Measurements from ENCODE around the gene RSPH9.

Gene RSPH9

DNA sequence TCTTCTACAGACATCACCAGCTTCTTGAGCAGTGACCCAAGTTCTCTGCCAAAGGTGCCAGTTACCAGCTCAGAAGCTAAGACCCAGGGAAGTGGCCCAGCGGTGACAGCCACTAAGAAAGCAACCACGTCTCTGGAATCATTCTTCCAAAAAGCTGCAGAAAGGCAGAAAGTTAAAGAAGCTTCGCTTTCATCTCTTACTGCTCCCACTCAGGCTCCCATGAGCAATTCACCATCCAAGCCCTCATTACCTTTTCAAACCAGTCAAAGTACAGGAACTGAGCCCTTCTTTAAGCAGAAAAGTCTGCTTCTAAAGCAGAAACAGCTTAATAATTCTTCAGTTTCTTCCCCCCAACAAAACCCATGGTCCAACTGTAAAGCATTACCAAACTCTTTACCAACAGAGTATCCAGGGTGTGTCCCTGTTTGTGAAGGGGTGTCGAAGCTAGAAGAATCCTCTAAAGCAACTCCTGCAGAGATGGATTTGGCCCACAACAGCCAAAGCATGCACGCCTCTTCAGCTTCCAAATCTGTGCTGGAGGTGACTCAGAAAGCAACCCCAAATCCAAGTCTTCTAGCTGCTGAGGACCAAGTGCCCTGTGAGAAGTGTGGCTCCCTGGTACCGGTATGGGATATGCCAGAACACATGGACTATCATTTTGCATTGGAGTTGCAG lies 31.0 kb upstream of the RSPH9 start:
- Histone ChIP-seq H3K4me1 (peaks cover 3 to 9% (median 4%) of the 10 kb centered on the region in 10 experiments; a peak in 19 of 20 replicates), H3K9ac (no peak overlapping the region), H3K4me3 (no peak overlapping the region), H3K9me3 (replicated peaks in 1 of 11) (no peaks in the 10 kb centered on the region), H3K27me3 (no peaks in the 10 kb centered on the region), H3K36me3 (peaks cover 66 to 99% (median 93%) of the 10 kb centered on the region in 11 experiments), H3K27ac (no peak overlapping the region), H3K4me2 (no peak overlapping the region), H4K20me1 (peaks cover 0 to 6% (median 0%) of the 10 kb centered on the region in 11 experiments; a peak in 2 of 22 replicates)
- no peak for TF ChIP-seq Cebpa-rat (IDR thresholded peaks at IDR 0.05)

- Histone ChIP-seq H3K9ac (no peak overlapping the region), H3K4me1 (peaks cover 0 to 7% (median 0%) of the 10 kb centered on the region in 10 experiments; a peak in 6 of 20 replicates)
Observed at GRCh38 chr6:43614396-43614730, 30.5 kb upstream of the RSPH9 start.

DNA sequence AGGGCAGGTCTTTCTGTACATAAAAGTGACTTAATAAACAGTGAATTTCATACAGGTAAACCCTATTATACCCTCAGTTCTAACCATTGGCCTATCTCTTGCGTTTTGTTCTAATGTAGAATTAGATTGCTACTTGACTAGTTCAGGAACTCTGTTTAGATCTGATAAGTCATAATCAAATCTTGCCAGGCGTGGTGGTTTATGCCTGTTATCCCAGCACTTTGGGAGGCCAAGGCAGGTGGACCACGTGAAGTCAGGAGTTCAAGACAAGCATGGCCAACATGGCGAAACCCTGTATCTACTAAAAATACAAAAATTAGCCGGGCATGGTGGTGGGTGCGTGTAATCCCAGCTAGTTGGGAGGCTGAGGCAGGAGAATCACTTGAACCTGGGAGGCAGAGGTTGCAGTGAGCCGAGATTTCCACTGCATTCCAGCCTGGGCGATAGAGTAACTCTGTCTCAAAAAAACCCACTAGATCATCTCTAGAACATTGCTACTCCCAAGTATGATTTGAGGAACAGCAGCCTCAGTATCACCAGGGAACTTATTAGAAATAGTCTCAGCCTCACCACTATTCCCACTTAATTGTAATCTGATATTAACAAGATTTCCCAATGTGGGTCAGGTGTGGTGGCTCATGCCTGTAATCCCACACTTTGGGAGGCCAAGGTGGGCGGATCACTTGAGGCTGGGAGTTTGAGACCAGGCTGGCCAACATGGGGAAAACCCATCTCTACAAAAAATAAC lies 27.9 kb upstream of the RSPH9 start:
- H3K36me3 ChIP-seq = peaks cover 74 to 100% (median 99%) of the 10 kb centered on the region in 11 experiments
- no peak for TF ChIP-seq Cebpa-rat (IDR thresholded peaks at IDR 0.05)
- H3K9ac ChIP-seq = no peak overlapping the region

More at GRCh38 chr6:43614396-43614730, 30.5 kb upstream of the RSPH9 start:
- Histone ChIP-seq H3K27ac (no peak overlapping the region), H3K4me2 (no peak overlapping the region), H3K9me3 (replicated peaks in 1 of 11) (no peaks in the 10 kb centered on the region), H3K4me3 (no peak overlapping the region), H3K27me3 (no peaks in the 10 kb centered on the region), H4K20me1 (peaks cover 0 to 8% (median 0%) of the 10 kb centered on the region in 11 experiments; a peak in 2 of 22 replicates), H3K36me3 (peaks cover 71 to 100% (median 98%) of the 10 kb centered on the region in 11 experiments)
- TF ChIP-seq Cebpa-rat (IDR thresholded peaks at IDR 0.05) = no peak

GRCh38 chr6:43621078-43621835 lies 23.6 kb upstream of the RSPH9 start:
- TF ChIP-seq Cebpa-rat (IDR thresholded peaks at IDR 0.05) = no peak
- H3K4me1 ChIP-seq = peaks cover under 1 to 33% (median 3%) of the 10 kb centered on the region in 10 experiments; a peak in 15 of 20 replicates
- no peak overlapping the region for H3K4me3 ChIP-seq
- H3K4me2 ChIP-seq = peak overlapping the region in 1 of 11 experiments; percentile 42; a peak in 1 of 22 replicates
- H3K9ac ChIP-seq = no peak overlapping the region
- H3K36me3 ChIP-seq = peaks cover 81 to 100% (median 99%) of the 10 kb centered on the region in 11 experiments
- peaks cover 0 to 60% (median 11%) of the 10 kb centered on the region in 11 experiments; a peak in 11 of 22 replicates for H4K20me1 ChIP-seq
- no peak overlapping the region for H3K27ac ChIP-seq
- no peaks in the 10 kb centered on the region for H3K27me3 ChIP-seq
- H3K9me3 ChIP-seq (replicated peaks in 1 of 11) = no peaks in the 10 kb centered on the region

More for the DNA sequence above, 27.9 kb upstream of the RSPH9 start:
- Histone ChIP-seq H3K27ac (no peak overlapping the region), H3K9me3 (replicated peaks in 1 of 11) (no peaks in the 10 kb centered on the region), H4K20me1 (peaks cover 0 to 23% (median 5%) of the 10 kb centered on the region in 11 experiments; a peak in 10 of 22 replicates), H3K4me1 (peaks cover 0 to 24% (median 0%) of the 10 kb centered on the region in 10 experiments; a peak in 6 of 20 replicates), H3K27me3 (no peaks in the 10 kb centered on the region), H3K4me3 (no peak overlapping the region), H3K4me2 (no peak overlapping the region)

- no peaks in the 10 kb centered on the region for H3K27me3 ChIP-seq
- H3K4me2 ChIP-seq = no peak overlapping the region
- no peak overlapping the region for H3K9ac ChIP-seq
- H3K9me3 ChIP-seq (replicated peaks in 1 of 11) = no peaks in the 10 kb centered on the region
- no peak overlapping the region for H3K4me3 ChIP-seq
- H3K4me1 ChIP-seq = peaks cover 6 to 39% (median 9%) of the 10 kb centered on the region in 10 experiments
- no peak for TF ChIP-seq Cebpa-rat (IDR thresholded peaks at IDR 0.05)
- H4K20me1 ChIP-seq = peaks cover 0 to 65% (median 11%) of the 10 kb centered on the region in 11 experiments; a peak in 11 of 22 replicates
- peaks cover 81 to 99% (median 96%) of the 10 kb centered on the region in 11 experiments for H3K36me3 ChIP-seq
- no peak overlapping the region for H3K27ac ChIP-seq
Observed at GRCh38 chr6:43621836-43622180, 23.0 kb upstream of the RSPH9 start.

DNA sequence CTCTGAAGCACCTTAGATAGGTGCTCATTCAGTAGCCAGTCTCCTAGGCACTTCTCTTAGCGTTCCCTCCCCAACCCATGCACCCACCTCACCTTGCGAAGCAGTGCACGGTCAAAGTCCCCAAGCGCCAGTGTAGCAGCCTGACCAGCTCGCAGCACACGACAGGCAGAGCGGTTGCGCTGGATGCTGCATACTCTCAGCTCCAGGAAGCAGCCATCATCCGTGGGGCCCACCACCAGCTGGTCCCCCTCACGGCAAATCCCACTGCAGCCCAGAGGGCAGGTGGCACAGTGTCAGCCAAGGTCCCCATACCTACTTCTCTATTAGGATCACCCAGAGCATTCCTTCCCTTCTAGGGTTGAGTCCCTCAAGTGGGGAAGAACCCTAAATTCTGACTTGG lies 22.3 kb upstream of the RSPH9 start:
- TF ChIP-seq Cebpa-rat (IDR thresholded peaks at IDR 0.05) = no peak
- Histone ChIP-seq H3K4me1 (peaks cover 14 to 46% (median 16%) of the 10 kb centered on the region in 10 experiments), H3K36me3 (peaks cover 77 to 93% (median 90%) of the 10 kb centered on the region in 11 experiments)

GRCh38 chr6:43623880-43624785 lies 20.7 kb upstream of the RSPH9 start:
- Histone ChIP-seq H3K4me1 (peaks cover 22 to 52% (median 26%) of the 10 kb centered on the region in 10 experiments), H3K36me3 (peaks cover 69 to 78% (median 74%) of the 10 kb centered on the region in 11 experiments), H4K20me1 (peaks cover 0 to 72% (median 15%) of the 10 kb centered on the region in 11 experiments; a peak in 11 of 22 replicates), H3K27ac (no peak overlapping the region), H3K4me3 (no peak overlapping the region), H3K4me2 (no peak overlapping the region), H3K9me3 (replicated peaks in 1 of 11) (no peaks in the 10 kb centered on the region), H3K27me3 (no peaks in the 10 kb centered on the region), H3K9ac (no peak overlapping the region; a peak in 1 of 22 replicates)
- no peak for TF ChIP-seq Cebpa-rat (IDR thresholded peaks at IDR 0.05)

More for the DNA sequence above, 22.3 kb upstream of the RSPH9 start:
- H3K4me2 ChIP-seq = no peak overlapping the region
- H3K27ac ChIP-seq = no peak overlapping the region
- H3K27me3 ChIP-seq = no peaks in the 10 kb centered on the region
- no peak overlapping the region for H3K9ac ChIP-seq
- H3K4me3 ChIP-seq = no peak overlapping the region
- peaks cover 0 to 72% (median 15%) of the 10 kb centered on the region in 11 experiments; a peak in 11 of 22 replicates for H4K20me1 ChIP-seq
- no peaks in the 10 kb centered on the region for H3K9me3 ChIP-seq (replicated peaks in 1 of 11)

- Histone ChIP-seq H3K36me3 (peaks cover 64 to 71% (median 68%) of the 10 kb centered on the region in 11 experiments), H3K27me3 (no peaks in the 10 kb centered on the region), H3K4me1 (peaks cover 22 to 45% (median 26%) of the 10 kb centered on the region in 10 experiments), H3K9me3 (replicated peaks in 1 of 11) (no peaks in the 10 kb centered on the region), H4K20me1 (peaks cover 0 to 71% (median 15%) of the 10 kb centered on the region in 11 experiments; a peak in 11 of 22 replicates), H3K4me3 (no peak overlapping the region), H3K4me2 (no peak overlapping the region), H3K27ac (no peak overlapping the region), H3K9ac (no peak overlapping the region)
- no peak for TF ChIP-seq Cebpa-rat (IDR thresholded peaks at IDR 0.05)
Observed at GRCh38 chr6:43624786-43625288, 20.0 kb upstream of the RSPH9 start.
